ENCODE data around the gene ZNF669. TPM values are rescaled to one million over a fixed set of nuclear protein-coding genes. Genes with fewer than 3 reads are reported as not detected.

ZNF669 gene
- polyA plus RNA-seq, 1 donor (not counting 4 experiments of a cell fraction or from before 2014, with no cell fraction given) = 4.5 TPM

DNA sequence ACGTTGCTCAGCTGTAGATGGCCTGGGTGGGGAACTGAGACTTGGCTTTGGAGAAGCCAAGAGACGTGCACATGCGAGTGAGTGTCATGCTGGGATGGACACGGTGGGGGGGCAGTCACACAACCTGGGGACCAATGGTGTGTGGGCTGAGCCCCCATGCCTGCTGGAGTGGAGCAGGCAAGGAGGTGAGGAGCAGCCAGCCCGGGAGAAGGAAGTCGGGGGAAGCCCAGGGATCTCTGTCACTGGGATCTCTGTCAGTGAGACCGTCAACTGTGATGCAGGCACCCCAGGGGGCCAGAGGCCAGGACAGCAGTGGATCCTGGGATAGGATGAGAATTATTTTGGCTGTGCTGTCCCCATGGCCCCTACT lies 11.0 kb upstream of the ZNF669 start:
- Histone ChIP-seq H3K79me2 (ENCODE audit: control insufficient read depth, insufficient read depth, low read length) (no peaks in the 10 kb centered on the region), H3K27ac (ENCODE audit: control insufficient read depth, insufficient read depth, low read length) (no peak overlapping the region)

DNA sequence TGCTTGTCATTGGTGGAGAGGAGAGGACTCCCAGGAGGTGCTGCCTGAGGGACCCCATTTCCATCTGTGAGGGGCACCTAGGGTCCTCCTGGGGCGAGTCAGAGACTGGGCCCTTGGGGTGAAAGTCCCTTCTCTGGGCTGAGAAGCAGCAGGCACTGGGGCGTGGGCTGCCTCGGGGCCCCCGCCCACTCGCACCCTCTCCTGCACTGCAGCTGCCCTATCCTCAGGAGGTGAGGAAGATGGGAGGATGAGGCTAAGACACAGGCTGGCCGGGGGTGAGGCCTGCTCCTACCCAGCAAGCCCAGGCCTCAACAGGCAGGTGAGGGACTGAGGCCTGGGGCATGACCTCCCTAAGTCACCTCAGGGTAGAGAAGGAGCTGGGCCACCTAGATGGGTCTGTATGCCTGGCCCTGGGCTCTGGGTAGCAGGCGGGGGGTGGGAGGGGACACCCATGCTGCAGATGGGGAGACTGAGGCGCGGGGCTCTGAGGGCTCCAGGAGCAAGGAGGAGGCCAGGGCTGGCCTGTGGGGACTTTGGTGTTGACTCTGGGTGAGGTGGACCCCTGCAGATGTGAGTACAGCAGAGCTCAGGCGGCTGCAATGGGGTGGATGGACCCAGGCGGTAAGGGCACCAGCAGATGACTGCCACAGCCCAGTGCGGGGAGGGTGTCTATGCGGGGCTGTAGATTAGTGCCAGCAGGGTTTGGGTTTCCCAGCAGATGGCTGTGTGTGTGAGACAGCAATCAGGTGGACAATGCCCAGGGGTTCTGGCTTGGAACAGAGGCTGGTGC lies 10.4 kb upstream of the ZNF669 start:
- no peaks in the 10 kb centered on the region for H3K9me3 ChIP-seq (ENCODE audit: control insufficient read depth, low read depth, low read length)
- H3K9ac ChIP-seq (ENCODE audit: control insufficient read depth, extremely low read depth, insufficient read depth, low read length) = no peak overlapping the region
- no peak overlapping the region for H3K27ac ChIP-seq (ENCODE audit: control insufficient read depth, insufficient read depth, low read length)
- no peak overlapping the region for H3K4me2 ChIP-seq (ENCODE audit: control insufficient read depth, extremely low read depth, insufficient read depth, low read depth, low read length)
- FAIRE-seq = no peak
- H2AFZ ChIP-seq (ENCODE audit: control insufficient read depth, low read length) = no peak overlapping the region
- no peaks in the 10 kb centered on the region for H4K20me1 ChIP-seq (ENCODE audit: control insufficient read depth, extremely low read depth, insufficient read depth, low read length)
- H3K36me3 ChIP-seq (ENCODE audit: control insufficient read depth in 2 of 2, extremely low read depth in 1 of 2, insufficient read depth in 2 of 2, low read length in 2 of 2) = no peaks in the 10 kb centered on the region
- H3K4me3 ChIP-seq (ENCODE audit: control insufficient read depth in 2 of 3, extremely low read depth in 1 of 3, insufficient read depth in 2 of 3, low read depth in 1 of 3, low read length in 3 of 3) = no peak overlapping the region
- dilution Hi-C loops (cut with MboI; ENCODE audit: extremely low pct_ligation_motif_present, low sequenced_read_pairs) = no loop called here
- H3K9me1 ChIP-seq (ENCODE audit: control insufficient read depth, extremely low read depth, insufficient read depth, low read length) = no peaks in the 10 kb centered on the region
- H3K79me2 ChIP-seq (ENCODE audit: control insufficient read depth, insufficient read depth, low read length) = no peaks in the 10 kb centered on the region
- no peak for TF ChIP-seq EZH2 (IDR thresholded peaks at IDR 0.05; ENCODE audit: low read length)
- TF ChIP-seq, protein P1, sequence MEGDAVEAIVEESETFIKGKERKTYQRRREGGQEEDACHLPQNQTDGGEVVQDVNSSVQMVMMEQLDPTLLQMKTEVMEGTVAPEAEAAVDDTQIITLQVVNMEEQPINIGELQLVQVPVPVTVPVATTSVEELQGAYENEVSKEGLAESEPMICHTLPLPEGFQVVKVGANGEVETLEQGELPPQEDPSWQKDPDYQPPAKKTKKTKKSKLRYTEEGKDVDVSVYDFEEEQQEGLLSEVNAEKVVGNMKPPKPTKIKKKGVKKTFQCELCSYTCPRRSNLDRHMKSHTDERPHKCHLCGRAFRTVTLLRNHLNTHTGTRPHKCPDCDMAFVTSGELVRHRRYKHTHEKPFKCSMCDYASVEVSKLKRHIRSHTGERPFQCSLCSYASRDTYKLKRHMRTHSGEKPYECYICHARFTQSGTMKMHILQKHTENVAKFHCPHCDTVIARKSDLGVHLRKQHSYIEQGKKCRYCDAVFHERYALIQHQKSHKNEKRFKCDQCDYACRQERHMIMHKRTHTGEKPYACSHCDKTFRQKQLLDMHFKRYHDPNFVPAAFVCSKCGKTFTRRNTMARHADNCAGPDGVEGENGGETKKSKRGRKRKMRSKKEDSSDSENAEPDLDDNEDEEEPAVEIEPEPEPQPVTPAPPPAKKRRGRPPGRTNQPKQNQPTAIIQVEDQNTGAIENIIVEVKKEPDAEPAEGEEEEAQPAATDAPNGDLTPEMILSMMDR (optimal IDR thresholded peaks at IDR 0.05 in 1 of 3, IDR thresholded peaks at IDR 0.05 in 1 of 3, conservative IDR thresholded peaks at IDR 0.05 in 1 of 3; ENCODE audit: extremely low read depth in 1 of 3, insufficient read depth in 2 of 3, low read length in 3 of 3) = no peak
- peaks cover 15% of the 10 kb centered on the region for H3K27me3 ChIP-seq (ENCODE audit: control insufficient read depth, extremely low read depth, insufficient read depth, low read length)
- no peak for DNase-seq (ENCODE audit: low read depth, low spot score)
- H3K4me1 ChIP-seq (ENCODE audit: control insufficient read depth, extremely low read depth, insufficient read depth, low read length) = peaks cover 7% of the 10 kb centered on the region

More for the DNA sequence above, 11.0 kb upstream of the ZNF669 start:
- Histone ChIP-seq H3K9ac (ENCODE audit: control insufficient read depth, extremely low read depth, insufficient read depth, low read length) (no peak overlapping the region), H3K27me3 (ENCODE audit: control insufficient read depth, extremely low read depth, insufficient read depth, low read length) (peaks cover 15% of the 10 kb centered on the region), H3K4me1 (ENCODE audit: control insufficient read depth, extremely low read depth, insufficient read depth, low read length) (peaks cover 7% of the 10 kb centered on the region), H3K9me3 (ENCODE audit: control insufficient read depth, low read depth, low read length) (no peaks in the 10 kb centered on the region), H3K4me3 (ENCODE audit: control insufficient read depth in 2 of 3, extremely low read depth in 1 of 3, insufficient read depth in 2 of 3, low read depth in 1 of 3, low read length in 3 of 3) (no peak overlapping the region), H3K36me3 (ENCODE audit: control insufficient read depth in 2 of 2, extremely low read depth in 1 of 2, insufficient read depth in 2 of 2, low read length in 2 of 2) (no peaks in the 10 kb centered on the region), H2AFZ (ENCODE audit: control insufficient read depth, low read length) (no peak overlapping the region), H3K9me1 (ENCODE audit: control insufficient read depth, extremely low read depth, insufficient read depth, low read length) (no peaks in the 10 kb centered on the region), H3K4me2 (ENCODE audit: control insufficient read depth, extremely low read depth, insufficient read depth, low read depth, low read length) (no peak overlapping the region), H4K20me1 (ENCODE audit: control insufficient read depth, extremely low read depth, insufficient read depth, low read length) (no peaks in the 10 kb centered on the region)
- TF ChIP-seq, protein P1 (optimal IDR thresholded peaks at IDR 0.05 in 1 of 3, IDR thresholded peaks at IDR 0.05 in 1 of 3, conservative IDR thresholded peaks at IDR 0.05 in 1 of 3; ENCODE audit: extremely low read depth in 1 of 3, insufficient read depth in 2 of 3, low read length in 3 of 3) = no peak
- no peak for TF ChIP-seq EZH2 (IDR thresholded peaks at IDR 0.05; ENCODE audit: low read length)
- dilution Hi-C loops (cut with MboI; ENCODE audit: extremely low pct_ligation_motif_present, low sequenced_read_pairs) = no loop called here
- no peak for DNase-seq (ENCODE audit: low read depth, low spot score)
- FAIRE-seq = no peak
